Neural cell (in vitro differentiated cells): ENCODE measurements around the gene ST3GAL5. TPM values are rescaled to one million over a fixed set of nuclear protein-coding genes. Genes with fewer than 3 reads are reported as not detected.

Source experiments
- H2AFZ ChIP-seq: fragments of 200-600, 300-800 bp; sonication (generic), shearing (Covaris generic); 2 replicates; pipeline ENCODE4 v1.6.0; 2014; ENCODE audit warnings: low read depth, mild to moderate bottlenecking, antibody characterized with exemption, low read length, moderate library complexity
- H3F3A ChIP-seq: fragments of 200-600 bp; shearing (Covaris generic); 2 replicates; pipeline ENCODE4 v1.6.1; 2016; ENCODE audit warnings: mild to moderate bottlenecking, moderate library complexity, mixed read lengths, antibody characterized with exemption, low read length; ENCODE audit not compliant: insufficient read depth, poor library complexity, severe bottlenecking
- H3K27ac ChIP-seq: fragments of 200-600, 300-800 bp; sonication (generic), shearing (Covaris generic); 2 replicates; pipeline ENCODE4 v1.5.1; 2014; ENCODE audit warnings: mild to moderate bottlenecking, low read length, moderate library complexity
- H3K27me3 ChIP-seq: fragments of 300-800, 200-600 bp; sonication (generic), shearing (Covaris generic); 2 replicates; pipeline ENCODE4 v1.6.0; 2014; ENCODE audit warnings: mild to moderate bottlenecking, low read depth, low read length, moderate library complexity; ENCODE audit not compliant: insufficient read depth
- H3K36me3 ChIP-seq: fragments of 300-800, 200-600 bp; sonication (generic), shearing (Covaris generic); 2 replicates; pipeline ENCODE4 v1.5.1; 2014; ENCODE audit warnings: mild to moderate bottlenecking, antibody characterized with exemption, low read length, moderate library complexity; ENCODE audit not compliant: insufficient read depth
- H3K4me2 ChIP-seq: fragments of 300-800, 200-600 bp; sonication (generic), shearing (Covaris generic); 2 replicates; pipeline ENCODE4 v1.6.0; 2014; ENCODE audit warnings: mild to moderate bottlenecking, low read length
- H3K4me3 ChIP-seq: fragments of 300-800, 200-600 bp; sonication (generic), shearing (Covaris generic); 2 replicates; pipeline ENCODE4 v1.5.1; 2014; ENCODE audit warnings: mild to moderate bottlenecking, low read length, moderate library complexity
- H3K79me2 ChIP-seq: fragments of 200-600 bp; shearing (Covaris generic); replicated peaks from 2 replicates; pipeline ENCODE4 v1.6.0; 2014; ENCODE audit warnings: mild to moderate bottlenecking, low read length, moderate library complexity; ENCODE audit not compliant: insufficient read depth
- H3K9ac ChIP-seq: fragments of 300-800, 200-600 bp; sonication (generic), shearing (Covaris generic); 2 replicates; pipeline ENCODE4 v1.6.1; 2016; ENCODE audit warnings: mild to moderate bottlenecking, low read length, mixed read lengths
- H3K9me2 ChIP-seq: fragments of 200-600 bp; shearing (Covaris generic); 2 replicates; pipeline ENCODE4 v1.6.1; 2016; ENCODE audit warnings: mild to moderate bottlenecking, low read length, mixed read lengths; ENCODE audit not compliant: insufficient read depth
- H3K9me3 ChIP-seq: fragments of 200-600, 300-800 bp; sonication (generic), shearing (Covaris generic); 2 replicates; pipeline ENCODE4 v1.6.1; 2016; ENCODE audit warnings: mild to moderate bottlenecking, mixed run types, low read length, moderate library complexity, mixed read lengths
- H4K20me1 ChIP-seq: fragments of 200-600 bp; shearing (Covaris generic); 2 replicates; pipeline ENCODE4 v1.6.1; 2016; ENCODE audit warnings: mild to moderate bottlenecking, mixed run types; ENCODE audit not compliant: insufficient read depth
- CTCF ChIP-seq: fragments of 450-650 bp; IDR thresholded peaks from 2 replicates; pipeline ENCODE4 v1.5.1; 2014; ENCODE audit warnings: antibody characterized with exemption, mild to moderate bottlenecking, moderate library complexity; ENCODE audit not compliant: poor library complexity, severe bottlenecking
- EP300 ChIP-seq: fragments of 450-650 bp; conservative IDR thresholded peaks from 2 replicates; pipeline ENCODE4 v1.6.1; 2014; ENCODE audit warnings: antibody characterized with exemption, mild to moderate bottlenecking, moderate library complexity; ENCODE audit not compliant: poor library complexity, severe bottlenecking
- EZH2 ChIP-seq: fragments of 200-600, 300-800 bp; shearing (Covaris generic), sonication (generic); IDR thresholded peaks from 2 replicates; pipeline ENCODE4 v1.6.1; 2014; ENCODE audit warnings: antibody characterized with exemption, low read length, borderline replicate concordance, mild to moderate bottlenecking; ENCODE audit not compliant: insufficient read depth, poor library complexity, severe bottlenecking
- MXI1 ChIP-seq: fragments of 450-650 bp; conservative IDR thresholded peaks from 2 replicates; pipeline ENCODE4 v1.6.1; 2014; ENCODE audit warnings: antibody characterized with exemption, mild to moderate bottlenecking; ENCODE audit not compliant: poor library complexity, severe bottlenecking
- POLR2AphosphoS5 ChIP-seq: IDR thresholded peaks from 2 replicates; pipeline ENCODE4 v1.6.1; 2012
- RAD21 ChIP-seq: fragments of 450-650 bp; conservative IDR thresholded peaks from 2 replicates; pipeline ENCODE4 v1.6.1; 2014; ENCODE audit warnings: antibody characterized with exemption, mild to moderate bottlenecking, moderate library complexity
- REST ChIP-seq: IDR thresholded peaks from 2 replicates; pipeline ENCODE4 v1.6.1; 2012; ENCODE audit warnings: borderline replicate concordance
- SMC3 ChIP-seq: fragments of 450-650 bp; conservative IDR thresholded peaks from 2 replicates; pipeline ENCODE4 v1.6.1; 2014; ENCODE audit warnings: antibody characterized with exemption, mild to moderate bottlenecking, moderate library complexity; ENCODE audit not compliant: poor library complexity
- TAF1 ChIP-seq: IDR thresholded peaks from 2 replicates; pipeline ENCODE4 v1.6.1; 2012; ENCODE audit warnings: low read depth
- polyA plus RNA-seq: library from polyadenylated mRNA; depleted of rRNA; stranded (reverse); fragments of >200 nt; gene quantifications from 2 replicates; pipeline ENCODE4 v1.2.3, GENCODE V29; 2014

The ST3GAL5 gene
- polyA plus RNA-seq, 1 donor from 2014 or later = 55.6 TPM

GRCh38 chr2:85852152-85852840 lies 36.5 kb downstream of the ST3GAL5 start:
- Histone ChIP-seq H4K20me1 (no peaks in the 10 kb centered on the region), H3F3A (no peaks in the 10 kb centered on the region), H3K27ac (no peak overlapping the region), H3K9me3 (no peaks in the 10 kb centered on the region), H3K9me2 (no peaks in the 10 kb centered on the region), H3K9ac (no peak overlapping the region), H3K79me2 (no peaks in the 10 kb centered on the region), H3K36me3 (peaks cover 7% of the 10 kb centered on the region), H3K4me2 (no peak overlapping the region), H2AFZ (no peak overlapping the region), H3K27me3 (no peaks in the 10 kb centered on the region), H3K4me3 (no peak overlapping the region)
- no peak for TF ChIP-seq CTCF
- TF ChIP-seq REST = no peak
- no peak for TF ChIP-seq EZH2
- TF ChIP-seq EP300 = no peak
- TF ChIP-seq TAF1 = no peak
- no peak for TF ChIP-seq MXI1
- no peak for TF ChIP-seq SMC3

- no peak overlapping the region for H3K27ac ChIP-seq
- H3K9me3 ChIP-seq = no peaks in the 10 kb centered on the region
- no peaks in the 10 kb centered on the region for H3K79me2 ChIP-seq
- H3K36me3 ChIP-seq = peaks cover 7% of the 10 kb centered on the region
- H3K4me3 ChIP-seq = no peak overlapping the region
- TF ChIP-seq MXI1 = no peak
- no peak for TF ChIP-seq TAF1
- no peak for TF ChIP-seq EZH2
- TF ChIP-seq EP300 = no peak
- no peak for TF ChIP-seq CTCF
- no peak for TF ChIP-seq REST
- no peak for TF ChIP-seq SMC3
- TF ChIP-seq POLR2AphosphoS5 = no peak
- no peak for TF ChIP-seq RAD21
- H3F3A ChIP-seq = no peaks in the 10 kb centered on the region
- no peak overlapping the region for H3K9ac ChIP-seq
- H4K20me1 ChIP-seq = no peaks in the 10 kb centered on the region
- H2AFZ ChIP-seq = no peak overlapping the region
- H3K27me3 ChIP-seq = no peaks in the 10 kb centered on the region
- no peak overlapping the region for H3K4me2 ChIP-seq
- no peaks in the 10 kb centered on the region for H3K9me2 ChIP-seq
Measured at GRCh38 chr2:85851253-85852151, 37.3 kb downstream of the ST3GAL5 start.
